GM12878 (cell line): Measurements from ENCODE around the gene TRIM8. TPM values are rescaled to one million over a fixed set of nuclear protein-coding genes. Genes with fewer than 3 reads are reported as not detected.

ENCODE experiments used
- ATAC-seq: fragments of 200-7000 bp; cut with Tn5 transposase; 3 replicates; pipeline ENCODE4 v1.9.1; 2020; ENCODE audit warnings: mild to moderate bottlenecking, moderate library complexity
- BruUV-seq: library from RNA; stranded (reverse); fragments of 400-500 nt; replicated peaks from 2 replicates; lab custom pipeline; 2021; lab: Mats Ljungman, UMichigan
- CTCF ChIA-PET: fragments of 300-600 bp; sonication (Branson Sonifier 250); formaldehyde crosslinking; extraction: SDS; loops from one replicate; lab custom pipeline; 2021; ENCODE audit warnings: inconsistent platforms; lab: Yijun Ruan, JAX
- POLR2A ChIA-PET: fragments of 350-600 bp; formaldehyde crosslinking; extraction: SDS; loops from one replicate; lab custom pipeline; 2021; ENCODE audit warnings: inconsistent platforms; lab: Charles Lee
- RAD21 ChIA-PET: fragments of 300-600 bp; sonication (Branson Sonifier 250); formaldehyde crosslinking; loops from one replicate; lab custom pipeline; 2023; ENCODE audit warnings: antibody characterized with exemption; ENCODE audit not compliant: unreplicated experiment; lab: Charles Lee
- SMC1A ChIA-PET: fragments of 300-600 bp; sonication (Branson Sonifier 250); formaldehyde crosslinking; loops from one replicate; lab custom pipeline; 2023; ENCODE audit not compliant: unreplicated experiment, uncharacterized antibody; lab: Charles Lee
- DNase-seq: peaks from one replicate; pipeline ENCODE4 v3.0.0-alpha.2; 2011; ENCODE audit warnings: low read depth, low spot score
- FAIRE-seq: peaks from 3 replicates; lab custom pipeline; 2011; peaks lifted over from hg19 to GRCh38; lab: Jason Lieb, UNC
- H2AFZ ChIP-seq: 2 replicates; pipeline ENCODE4 v1.6.0; 2011; ENCODE audit warnings: low read depth, low read length, control low read depth; ENCODE audit not compliant: control insufficient read depth
- H3K27ac ChIP-seq: 2 replicates; pipeline ENCODE4 v1.5.1; 2011; ENCODE audit warnings: control low read depth; ENCODE audit not compliant: control insufficient read depth, insufficient read depth
- H3K27me3 ChIP-seq, 2 experiments: replicated peaks in 1 of 2; 2 replicates each; pipeline versions ENCODE4 v1.6.0 to v1.6.1; 2011; ENCODE audit warnings: low read length in 1 of 2; ENCODE audit not compliant: control insufficient read depth in 2 of 2, insufficient read depth in 2 of 2
- H3K36me3 ChIP-seq, 2 experiments: 2 replicates each; pipeline ENCODE4 v1.5.1; 2011; ENCODE audit warnings: low read length in 1 of 2; ENCODE audit not compliant: control insufficient read depth in 2 of 2, insufficient read depth in 2 of 2
- H3K4me1 ChIP-seq: 2 replicates; pipeline ENCODE4 v1.6.1; 2011; ENCODE audit warnings: mild to moderate bottlenecking, low read length, moderate library complexity, mixed read lengths; ENCODE audit not compliant: control insufficient read depth, insufficient read depth
- H3K4me2 ChIP-seq: 2 replicates; pipeline ENCODE4 v1.6.0; 2011; ENCODE audit warnings: control low read depth; ENCODE audit not compliant: control insufficient read depth, insufficient read depth
- H3K4me3 ChIP-seq: fragments of 200-600 bp; sonication (generic); 2 replicates; pipeline ENCODE4 v1.5.1; 2016
- H3K79me2 ChIP-seq: 2 replicates; pipeline ENCODE4 v1.6.0; 2011; ENCODE audit warnings: low read length; ENCODE audit not compliant: control insufficient read depth, insufficient read depth
- H3K9ac ChIP-seq: 2 replicates; pipeline ENCODE4 v1.8.0; 2011; ENCODE audit warnings: low read length, control low read depth, mixed read lengths; ENCODE audit not compliant: control insufficient read depth, insufficient read depth
- H3K9me3 ChIP-seq: replicated peaks from 3 replicates; pipeline ENCODE4 v1.5.1; 2011; ENCODE audit warnings: mild to moderate bottlenecking, low read length; ENCODE audit not compliant: control insufficient read depth, insufficient read depth
- H4K20me1 ChIP-seq: 2 replicates; pipeline ENCODE4 v1.6.0; 2011; ENCODE audit not compliant: control insufficient read depth, insufficient read depth
- CHD4 ChIP-seq: fragments of 200-600 bp; sonication (generic); IDR thresholded peaks from 2 replicates; pipeline ENCODE4 v1.6.1; 2016; ENCODE audit warnings: mild to moderate bottlenecking
- DPF2 ChIP-seq: fragments of 450-650 bp; IDR thresholded peaks from 2 replicates; pipeline ENCODE4 v1.6.1; 2017; ENCODE audit warnings: mild to moderate bottlenecking
- EED ChIP-seq: sonication (generic); IDR thresholded peaks from 2 replicates; pipeline ENCODE4 v1.6.1; 2016; ENCODE audit warnings: antibody characterized with exemption, low read depth
- HDAC6 ChIP-seq: fragments of 200-600 bp; sonication (generic); IDR thresholded peaks from one replicate; pipeline ENCODE4 v1.8.0; 2017; ENCODE audit warnings: antibody characterized with exemption; ENCODE audit not compliant: unreplicated experiment
- JUNB ChIP-seq: IDR thresholded peaks from 2 replicates; pipeline ENCODE4 v1.6.1; 2016; ENCODE audit warnings: antibody characterized with exemption, mild to moderate bottlenecking
- NFYA ChIP-seq: IDR thresholded peaks from 2 replicates; pipeline ENCODE4 v1.6.1; 2011; ENCODE audit warnings: low read depth, mild to moderate bottlenecking, low read length, improper control_type of control experiment, borderline replicate concordance
- POU2F2 ChIP-seq: IDR thresholded peaks from 3 replicates; pipeline ENCODE4 v1.6.1; 2011; ENCODE audit warnings: low read depth, mild to moderate bottlenecking, low read length, borderline replicate concordance
- RCOR1 ChIP-seq: conservative IDR thresholded peaks from 2 replicates; pipeline ENCODE4 v1.6.1; 2012; ENCODE audit warnings: low read depth, low read length, improper control_type of control experiment
- ZZZ3 ChIP-seq: IDR thresholded peaks from 2 replicates; pipeline ENCODE4 v1.6.1; 2011; ENCODE audit warnings: low read depth; ENCODE audit not compliant: control insufficient read depth, insufficient read length
- WGBS: methylation state at CpG from one replicate; pipeline ENCODE4 v1.1.6; 2016; ENCODE audit warnings: low lambda C conversion rate; ENCODE audit not compliant: insufficient replicate concordance, insufficient coverage; ENCODE audit errors: missing lambda C conversion rate; 5-methylcytosine and 5-hydroxymethylcytosine counted together
- in situ Hi-C: fragments of 300-500 bp; cut with MboI; formaldehyde crosslinking; loops from 9 replicates; pipeline ENCODE4 v1.14.3; 2018; ENCODE audit warnings: mixed read lengths
- intact Hi-C: fragments of 100-400 bp; cut with micrococcal nuclease; formaldehyde crosslinking; loops from one replicate; pipeline ENCODE4 v1.14.2; 2022; ENCODE audit not compliant: unreplicated experiment
- polyA plus RNA-seq, 11 experiments: library from polyadenylated mRNA; depleted of rRNA in 4 of 11; unstranded in 6 of 11; stranded (reverse) in 5 of 11; fragments of >200 nt; fragmentation: Nextera tagmentation in 4 of 11; fragmentation: Illumina TruSeq in 1 of 11; extraction: Ambion mirVana in 4 of 11; extraction: Trizol in 1 of 11; gene quantifications; 1 replicate in 1 of 11; 2 replicates in 10 of 11; pipeline versions ENCODE4 v1.2.1 to v1.2.3, GENCODE V29; 2011 to 2016; ENCODE audit warnings: inconsistent platforms in 2 of 11, missing spikeins in 2 of 11, low read depth in 1 of 11
- total RNA-seq, 4 experiments: library from RNA; depleted of rRNA in 3 of 4; stranded (reverse); fragments of >200 nt in 3 of 4; fragmentation: Illumina TruSeq in 1 of 4; extraction: Trizol in 1 of 4; gene quantifications; 2 replicates each; pipeline versions ENCODE4 v1.2.1 to v1.2.3, GENCODE V29; 2013 to 2021
- TF ChIP-seq, protein P1 (sequence below): fragments of 450-650 bp; IDR thresholded peaks from 2 replicates; pipeline ENCODE4 v1.6.1; 2016; ENCODE audit warnings: mild to moderate bottlenecking
- TF ChIP-seq, protein P2 (sequence below): IDR thresholded peaks from 2 replicates; pipeline ENCODE4 v1.6.1; 2012; ENCODE audit warnings: low read length, inconsistent platforms
- TF ChIP-seq, protein P3 (sequence below): IDR thresholded peaks from 2 replicates; pipeline ENCODE4 v1.6.1; 2011; ENCODE audit warnings: low read depth, mild to moderate bottlenecking, low read length, moderate library complexity, borderline replicate concordance; ENCODE audit errors: extremely low read depth

The TRIM8 gene
- total and polyA plus RNA-seq, 10 of the 15 experiments (the other 5 are each of a cell fraction or from before 2014, with no cell fraction given), result 7.9 to 53.2 (median 24.6) TPM

DNA sequence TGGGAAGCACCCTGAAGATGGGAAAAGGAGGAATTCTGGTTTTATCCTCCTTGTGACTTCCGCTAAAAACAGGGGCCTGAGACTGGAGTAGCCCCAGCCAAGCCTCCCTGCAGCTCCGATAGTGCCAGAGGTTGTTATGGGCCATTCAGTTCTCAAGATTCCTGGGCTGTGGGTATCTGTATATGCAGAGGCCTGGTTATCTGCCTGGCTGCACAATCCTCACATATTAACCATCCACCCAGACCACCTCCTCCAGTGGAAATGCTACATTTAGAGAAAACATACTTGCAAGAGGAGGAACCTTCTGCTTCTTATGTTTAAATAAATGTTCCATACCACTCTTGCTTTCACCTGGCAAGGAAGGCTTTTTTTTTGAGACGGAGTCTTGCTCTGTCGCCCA lies 35.3 kb downstream of the TRIM8 start:
- RAD21 ChIA-PET, result interaction anchor here (0.9 to 8.4 kb wide), 6 partner anchors 8 to 142 kb away, joined by 3 to 140 read pairs (median 37); partner anchors contain the start of genes ARL3 and SFXN2
- DNase-seq (no peak), ATAC-seq (no peak), FAIRE-seq (no peak)
- SMC1A ChIA-PET, result interaction anchor here (1.0 to 8.2 kb wide), 11 partner anchors 10 to 75 kb away, joined by 3 to 140 read pairs (median 5); partner anchors contain the start of genes ARL3, SFXN2 and TRIM8
- intact Hi-C loops (loop anchor here (2.0 kb wide), 1 partner anchor 33 kb away; no protein-coding TSS in a partner anchor), in situ Hi-C loops (no loop called here)
- Histone ChIP-seq H3K27me3 (no peaks in the 10 kb centered on the region), H4K20me1 (no peaks in the 10 kb centered on the region), H3K27ac (no peak overlapping the region), H3K36me3 (peaks cover 0 to 2% of the 10 kb centered on the region in 2 experiments; a peak in 2 of 4 replicates), H3K79me2 (no peaks in the 10 kb centered on the region), H3K4me1 (peaks cover 19% of the 10 kb centered on the region), H2AFZ (no peak overlapping the region), H3K4me3 (no peak overlapping the region), H3K4me2 (no peak overlapping the region), H3K9me3 (no peaks in the 10 kb centered on the region), H3K9ac (no peak overlapping the region)
- 100% methylated on average over 4 of the region's 4 CpGs for WGBS
- CTCF ChIA-PET, result interaction anchor here (0.7 to 8.7 kb wide), 14 partner anchors 8 to 223 kb away, joined by 3 to 128 read pairs (median 7); partner anchors contain the start of genes ARL3, SFXN2, TRIM8 and WBP1L
- no TSS peak for BruUV-seq
- POLR2A ChIA-PET, result interaction anchor here (0.7 to 7.3 kb wide), 7 partner anchors 28 to 155 kb away, joined by 3 to 151 read pairs (median 3); partner anchors contain the start of genes ARL3, SFXN2 and TRIM8
- TF ChIP-seq NFYA (no peak), JUNB (no peak), POU2F2 (no peak), EED (no peak), ZZZ3 (no peak), DPF2 (no peak), CHD4 (no peak), RCOR1 (no peak), HDAC6 (no peak)
- TF ChIP-seq, protein P1, sequence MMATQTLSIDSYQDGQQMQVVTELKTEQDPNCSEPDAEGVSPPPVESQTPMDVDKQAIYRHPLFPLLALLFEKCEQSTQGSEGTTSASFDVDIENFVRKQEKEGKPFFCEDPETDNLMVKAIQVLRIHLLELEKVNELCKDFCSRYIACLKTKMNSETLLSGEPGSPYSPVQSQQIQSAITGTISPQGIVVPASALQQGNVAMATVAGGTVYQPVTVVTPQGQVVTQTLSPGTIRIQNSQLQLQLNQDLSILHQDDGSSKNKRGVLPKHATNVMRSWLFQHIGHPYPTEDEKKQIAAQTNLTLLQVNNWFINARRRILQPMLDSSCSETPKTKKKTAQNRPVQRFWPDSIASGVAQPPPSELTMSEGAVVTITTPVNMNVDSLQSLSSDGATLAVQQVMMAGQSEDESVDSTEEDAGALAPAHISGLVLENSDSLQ, result no peak
- TF ChIP-seq, protein P2, sequence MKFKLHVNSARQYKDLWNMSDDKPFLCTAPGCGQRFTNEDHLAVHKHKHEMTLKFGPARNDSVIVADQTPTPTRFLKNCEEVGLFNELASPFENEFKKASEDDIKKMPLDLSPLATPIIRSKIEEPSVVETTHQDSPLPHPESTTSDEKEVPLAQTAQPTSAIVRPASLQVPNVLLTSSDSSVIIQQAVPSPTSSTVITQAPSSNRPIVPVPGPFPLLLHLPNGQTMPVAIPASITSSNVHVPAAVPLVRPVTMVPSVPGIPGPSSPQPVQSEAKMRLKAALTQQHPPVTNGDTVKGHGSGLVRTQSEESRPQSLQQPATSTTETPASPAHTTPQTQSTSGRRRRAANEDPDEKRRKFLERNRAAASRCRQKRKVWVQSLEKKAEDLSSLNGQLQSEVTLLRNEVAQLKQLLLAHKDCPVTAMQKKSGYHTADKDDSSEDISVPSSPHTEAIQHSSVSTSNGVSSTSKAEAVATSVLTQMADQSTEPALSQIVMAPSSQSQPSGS, result no peak
- TF ChIP-seq, protein P3, sequence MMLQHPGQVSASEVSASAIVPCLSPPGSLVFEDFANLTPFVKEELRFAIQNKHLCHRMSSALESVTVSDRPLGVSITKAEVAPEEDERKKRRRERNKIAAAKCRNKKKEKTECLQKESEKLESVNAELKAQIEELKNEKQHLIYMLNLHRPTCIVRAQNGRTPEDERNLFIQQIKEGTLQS, result no peak
